Esophagus mucosa (tissue), 1 donor: ENCODE measurements around the gene SMIM28. TPM values are rescaled to one million over a fixed set of nuclear protein-coding genes. Genes with fewer than 3 reads are reported as not detected.
"Not testable (repeated sequence)": the region's sequence is repeated elsewhere in the genome, so short reads cannot be mapped to it uniquely, and the experiment has no call there.

Experiments
- ATAC-seq: fragments of 200-7000 bp; cut with Tn5 transposase; one replicate; pipeline ENCODE4 v1.9.1; 2020
- total RNA-seq: library from RNA; stranded (reverse); gene quantifications from one replicate; pipeline ENCODE4 v1.2.4, GENCODE V29; 2023
- donor health status: DM: yes; HTN: yes; CAD: no.

Gene SMIM28
- total RNA-seq, 1 donor from 2014 or later = not detected

GRCh38 chr6:138406443-138406842 is 28.7 kb downstream of the SMIM28 start:
- ATAC-seq = no peak

GRCh38 chr6:138410048-138410735 is 32.5 kb downstream of the SMIM28 start:
- peak; percentile 53 for ATAC-seq

GRCh38 chr6:138410972-138411880 is 33.5 kb downstream of the SMIM28 start:
- peak; percentile 74 for ATAC-seq

- no peak for ATAC-seq
Observed at GRCh38 chr6:138415125-138415524, 37.4 kb downstream of the SMIM28 start.

- no peak for ATAC-seq
Observed at GRCh38 chr6:138416206-138416605, 38.5 kb downstream of the SMIM28 start.

- ATAC-seq = no peak
Observed at GRCh38 chr6:138417493-138418117, 39.9 kb downstream of the SMIM28 start.

GRCh38 chr6:138418118-138418742 is 40.5 kb downstream of the SMIM28 start:
- ATAC-seq = no peak

- no peak for ATAC-seq
Observed at GRCh38 chr6:138419766-138420165, 42.1 kb downstream of the SMIM28 start.

GRCh38 chr6:138420356-138420755 is 42.7 kb downstream of the SMIM28 start:
- ATAC-seq = no peak

- no peak for ATAC-seq
Observed at GRCh38 chr6:138421089-138421488, 43.4 kb downstream of the SMIM28 start.

- ATAC-seq = no peak
Observed at GRCh38 chr6:138421608-138422007, 43.9 kb downstream of the SMIM28 start.

GRCh38 chr6:138422861-138423260 is 45.2 kb downstream of the SMIM28 start:
- ATAC-seq = no peak

- peak; percentile 12 for ATAC-seq
Observed at GRCh38 chr6:138424004-138424904, 46.5 kb downstream of the SMIM28 start.

- not testable (repeated sequence) for ATAC-seq
Observed at GRCh38 chr6:138425256-138425655, 47.6 kb downstream of the SMIM28 start.

- ATAC-seq = no peak
Observed at GRCh38 chr6:138426500-138427123, 48.9 kb downstream of the SMIM28 start.

- ATAC-seq = no peak
Observed at GRCh38 chr6:138427701-138428100, 50.0 kb downstream of the SMIM28 start.

- ATAC-seq = no peak
Observed at GRCh38 chr6:138428944-138429598, 51.4 kb downstream of the SMIM28 start.

GRCh38 chr6:138429761-138430160 is 52.1 kb downstream of the SMIM28 start:
- ATAC-seq = no peak

GRCh38 chr6:138430361-138431145 is 52.8 kb downstream of the SMIM28 start:
- no peak for ATAC-seq
